WTC11 (cell line): ENCODE results near the gene SOD2.

ENCODE experiments used
- CBFB ChIP-seq: sonication (generic); formaldehyde crosslinking; IDR thresholded peaks from 2 replicates; pipeline ENCODE4 v1.8.1; 2022; ENCODE audit warnings: mild to moderate bottlenecking, low read depth, missing genetic modification reagents
- ZNF232 ChIP-seq: sonication (generic); formaldehyde crosslinking; IDR thresholded peaks from 2 replicates; pipeline ENCODE4 v1.8.0; 2022; ENCODE audit warnings: mild to moderate bottlenecking, missing genetic modification reagents
- TF ChIP-seq, protein P1 (sequence below): fragments of 250-450 bp; sonication (Bioruptor Pico); IDR thresholded peaks from 2 replicates; pipeline ENCODE4 v2.1.2; 2022; ENCODE audit warnings: mild to moderate bottlenecking, moderate library complexity
- TF ChIP-seq, protein P2 (sequence below): sonication (generic); formaldehyde crosslinking; IDR thresholded peaks from 2 replicates; pipeline ENCODE4 v1.8.1; 2023; ENCODE audit warnings: mild to moderate bottlenecking, missing genetic modification reagents, moderate library complexity

DNA sequence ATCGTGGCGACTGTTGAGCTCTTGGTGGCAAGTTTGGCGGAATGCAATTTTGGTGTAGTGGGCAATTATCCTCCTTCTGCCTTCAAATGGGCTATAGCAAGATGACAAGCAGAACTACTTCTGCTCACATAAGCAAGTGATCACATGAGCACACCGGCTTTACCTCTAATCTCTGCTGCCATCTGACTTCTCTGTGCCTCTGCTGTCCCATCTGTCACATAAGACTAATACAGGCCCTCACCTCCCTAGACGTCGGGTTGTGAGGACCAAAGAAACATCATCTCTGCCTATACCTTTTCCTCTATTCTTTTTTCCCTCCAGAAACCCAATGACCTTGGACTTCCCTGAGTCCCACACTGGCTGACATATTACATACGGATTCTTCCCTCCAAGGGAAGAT, 20.9 kb upstream of the SOD2 start:
- TF ChIP-seq, protein P1, sequence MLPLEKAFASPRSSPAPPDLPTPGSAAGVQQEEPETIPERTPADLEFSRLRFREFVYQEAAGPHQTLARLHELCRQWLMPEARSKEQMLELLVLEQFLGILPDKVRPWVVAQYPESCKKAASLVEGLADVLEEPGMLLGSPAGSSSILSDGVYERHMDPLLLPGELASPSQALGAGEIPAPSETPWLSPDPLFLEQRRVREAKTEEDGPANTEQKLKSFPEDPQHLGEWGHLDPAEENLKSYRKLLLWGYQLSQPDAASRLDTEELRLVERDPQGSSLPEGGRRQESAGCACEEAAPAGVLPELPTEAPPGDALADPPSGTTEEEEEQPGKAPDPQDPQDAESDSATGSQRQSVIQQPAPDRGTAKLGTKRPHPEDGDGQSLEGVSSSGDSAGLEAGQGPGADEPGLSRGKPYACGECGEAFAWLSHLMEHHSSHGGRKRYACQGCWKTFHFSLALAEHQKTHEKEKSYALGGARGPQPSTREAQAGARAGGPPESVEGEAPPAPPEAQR (CRISPR knock-in tag) = no peak
- TF ChIP-seq ZNF232 (CRISPR knock-in tag) (no peak), CBFB (CRISPR knock-in tag) (no peak)
- TF ChIP-seq, protein P2, sequence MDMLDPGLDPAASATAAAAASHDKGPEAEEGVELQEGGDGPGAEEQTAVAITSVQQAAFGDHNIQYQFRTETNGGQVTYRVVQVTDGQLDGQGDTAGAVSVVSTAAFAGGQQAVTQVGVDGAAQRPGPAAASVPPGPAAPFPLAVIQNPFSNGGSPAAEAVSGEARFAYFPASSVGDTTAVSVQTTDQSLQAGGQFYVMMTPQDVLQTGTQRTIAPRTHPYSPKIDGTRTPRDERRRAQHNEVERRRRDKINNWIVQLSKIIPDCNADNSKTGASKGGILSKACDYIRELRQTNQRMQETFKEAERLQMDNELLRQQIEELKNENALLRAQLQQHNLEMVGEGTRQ = no peak
